IPS-NIHi7 (cell line): Measurements from ENCODE around the gene SULT1E1.

Experiments used
- DNase-seq: peaks from one replicate; pipeline ENCODE4 v3.0.0; 2012; ENCODE audit warnings: mixed read lengths; ENCODE audit errors: extremely low spot score

SULT1E1 gene

DNA sequence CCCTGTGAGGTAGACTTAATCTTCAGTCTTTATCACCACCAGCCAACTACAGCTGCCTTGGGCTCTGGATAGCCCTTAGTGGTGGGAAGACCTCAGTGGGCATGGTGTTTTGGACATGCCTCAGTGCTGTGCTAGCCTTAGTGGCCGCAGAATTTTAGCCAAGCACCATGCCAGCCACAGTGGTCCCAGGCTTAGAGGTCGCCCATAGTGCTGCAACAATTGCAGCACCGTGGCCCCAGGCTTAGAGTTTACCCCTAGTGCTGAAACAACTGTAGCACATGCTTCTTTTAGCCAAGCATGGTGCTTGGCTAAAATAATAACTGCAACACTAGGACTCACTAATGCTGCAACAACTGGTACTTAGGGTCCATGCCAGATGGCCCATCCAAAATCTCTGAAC, 60.6 kb downstream of the SULT1E1 start:
- DNase-seq: no peak

GRCh38 chr4:69793732-69794131, 66.2 kb downstream of the SULT1E1 start:
- no peak for DNase-seq
